Right forelimb (tissue), 1 donor: Measurements from ENCODE around the gene NLK.

Source experiments
- DNase-seq: peaks from one replicate; pipeline ENCODE4 v3.0.0-alpha.2; 2018

NLK gene

GRCh38 chr17:28041068-28041843, 1.2 kb upstream of the NLK start:
- peak; percentile 100 for DNase-seq

GRCh38 chr17:28041844-28042656, 427 bp upstream of the NLK start:
- DNase-seq = no peak

GRCh38 chr17:28042721-28043291, 329 bp downstream of the NLK start:
- DNase-seq = no peak

DNA sequence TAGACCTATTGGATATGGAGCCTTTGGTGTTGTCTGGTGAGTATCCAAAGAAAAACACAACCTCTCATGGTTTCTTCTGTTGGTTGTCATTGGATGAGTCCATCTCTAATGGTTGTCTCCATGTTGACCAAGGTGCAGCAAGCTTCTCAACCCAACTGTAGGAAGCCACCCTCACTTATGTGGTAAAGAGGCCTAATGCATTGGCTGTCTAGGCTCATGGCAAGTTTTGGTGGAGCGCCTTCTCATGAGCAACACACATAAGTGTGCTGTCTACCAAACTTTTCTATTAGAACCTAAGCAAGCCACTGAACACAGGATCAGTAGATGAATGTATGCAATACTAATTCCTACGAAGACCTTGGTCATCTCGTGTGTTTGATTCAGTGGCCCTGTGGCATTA, 819 bp downstream of the NLK start:
- no peak for DNase-seq

DNA sequence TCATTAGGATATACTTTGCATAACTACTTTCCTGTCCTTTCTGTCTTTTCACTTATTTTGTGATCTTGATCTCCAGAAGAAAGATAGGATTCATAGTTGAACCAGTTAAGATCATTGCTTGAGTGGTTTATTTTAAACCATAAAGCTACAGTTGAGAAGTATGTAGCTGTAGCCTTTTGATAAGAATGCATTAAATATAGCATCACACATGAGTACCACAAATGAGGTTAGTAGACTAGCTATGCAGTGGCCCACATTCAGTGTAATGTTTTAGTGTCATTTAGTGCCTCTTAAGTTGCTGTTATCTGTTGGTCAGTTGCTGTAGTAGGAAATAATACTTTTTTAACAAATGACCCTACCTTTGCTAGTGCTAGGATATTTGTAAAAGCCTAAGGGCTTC, 1.3 kb downstream of the NLK start:
- DNase-seq = no peak

DNA sequence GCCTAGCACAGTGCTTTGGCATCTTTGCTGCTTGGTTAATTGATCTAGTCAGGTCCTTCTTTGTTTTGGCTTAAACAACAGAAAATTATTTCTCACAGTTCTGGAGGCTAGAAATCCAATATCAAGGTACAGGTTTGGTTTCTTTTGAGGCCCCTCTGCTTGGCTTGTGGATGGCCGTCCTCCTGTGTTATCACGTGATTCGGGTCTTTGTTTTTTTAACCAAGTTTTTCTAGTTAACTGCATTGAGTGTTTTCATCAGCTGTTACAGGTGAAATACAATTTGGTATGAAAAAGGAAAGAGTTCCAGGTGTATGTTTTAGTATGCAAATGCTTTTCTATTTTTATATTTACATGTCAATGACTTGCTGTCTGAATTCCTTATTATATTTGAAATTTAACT, 2.8 kb downstream of the NLK start:
- DNase-seq = no peak

- no peak for DNase-seq
Measured at GRCh38 chr17:28046034-28046825, 3.8 kb downstream of the NLK start.

DNA sequence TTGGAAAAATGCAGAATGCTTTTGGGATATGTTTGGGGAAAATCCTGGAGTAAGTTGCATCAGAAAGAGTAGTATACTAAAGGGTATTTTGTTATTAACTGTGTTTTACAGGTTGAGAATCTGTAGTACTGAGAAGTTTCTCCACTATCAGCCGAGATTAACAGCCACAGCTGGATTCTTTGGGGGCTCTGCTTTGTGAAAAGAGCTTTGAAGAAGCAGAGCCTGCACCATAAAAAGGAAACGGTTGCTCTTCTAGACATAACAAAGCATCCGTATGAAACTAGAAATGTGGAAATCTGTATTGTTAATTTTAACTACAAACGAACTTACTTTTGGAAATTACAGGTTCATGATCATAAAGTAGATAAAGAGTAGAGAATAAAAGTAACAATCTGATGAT, 5.3 kb downstream of the NLK start:
- DNase-seq = no peak

GRCh38 chr17:28049071-28049470, 6.6 kb downstream of the NLK start:
- DNase-seq = no peak

DNA sequence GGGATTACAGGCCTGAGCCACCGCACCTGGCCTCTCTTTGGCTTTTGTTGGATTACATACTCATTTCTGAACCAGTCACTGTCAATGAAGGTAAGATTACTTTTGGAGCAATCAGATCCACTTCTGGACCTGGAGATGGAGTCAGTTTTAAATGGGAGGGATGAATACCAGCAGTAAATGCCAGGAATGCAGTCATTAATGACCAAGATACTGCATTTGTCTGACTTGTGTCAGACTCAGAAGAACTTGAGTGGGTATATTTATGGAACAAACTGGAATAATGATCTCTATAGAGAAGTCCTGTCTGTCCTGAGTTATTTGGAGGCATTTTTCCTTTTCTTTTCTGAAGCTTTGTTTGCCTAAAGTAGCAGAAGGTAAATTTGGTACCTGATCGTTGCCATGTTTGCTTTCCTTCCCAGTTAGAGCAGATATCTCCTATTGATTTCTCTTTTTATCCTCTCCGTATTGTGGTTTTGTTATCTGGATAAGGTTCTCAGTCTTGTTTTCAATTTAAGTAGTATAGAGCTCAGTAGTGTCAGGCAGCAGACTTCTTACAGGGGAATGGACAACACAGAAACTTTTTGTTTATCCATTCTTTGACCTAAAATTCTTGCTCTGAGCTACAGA, 10.7 kb downstream of the NLK start:
- no peak for DNase-seq

DNA sequence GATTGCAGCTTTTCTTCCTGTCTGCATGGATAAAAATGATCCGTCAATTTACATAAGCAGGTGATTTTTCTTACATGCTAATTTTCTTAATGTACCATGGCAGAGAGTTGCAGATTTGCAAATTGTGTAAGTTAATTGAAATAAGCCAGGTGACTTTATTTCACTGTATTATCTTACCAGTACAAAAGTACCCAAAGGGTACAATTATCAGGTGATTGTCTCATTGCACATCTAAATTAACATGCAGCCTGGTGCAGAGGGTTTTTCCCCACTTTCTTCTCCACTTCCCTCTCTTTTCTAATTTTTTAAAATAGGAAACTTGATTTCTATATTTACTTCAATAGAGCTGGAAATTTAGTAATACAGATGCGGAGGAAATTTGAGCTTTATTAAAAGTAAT, 11.2 kb downstream of the NLK start:
- no peak for DNase-seq

DNA sequence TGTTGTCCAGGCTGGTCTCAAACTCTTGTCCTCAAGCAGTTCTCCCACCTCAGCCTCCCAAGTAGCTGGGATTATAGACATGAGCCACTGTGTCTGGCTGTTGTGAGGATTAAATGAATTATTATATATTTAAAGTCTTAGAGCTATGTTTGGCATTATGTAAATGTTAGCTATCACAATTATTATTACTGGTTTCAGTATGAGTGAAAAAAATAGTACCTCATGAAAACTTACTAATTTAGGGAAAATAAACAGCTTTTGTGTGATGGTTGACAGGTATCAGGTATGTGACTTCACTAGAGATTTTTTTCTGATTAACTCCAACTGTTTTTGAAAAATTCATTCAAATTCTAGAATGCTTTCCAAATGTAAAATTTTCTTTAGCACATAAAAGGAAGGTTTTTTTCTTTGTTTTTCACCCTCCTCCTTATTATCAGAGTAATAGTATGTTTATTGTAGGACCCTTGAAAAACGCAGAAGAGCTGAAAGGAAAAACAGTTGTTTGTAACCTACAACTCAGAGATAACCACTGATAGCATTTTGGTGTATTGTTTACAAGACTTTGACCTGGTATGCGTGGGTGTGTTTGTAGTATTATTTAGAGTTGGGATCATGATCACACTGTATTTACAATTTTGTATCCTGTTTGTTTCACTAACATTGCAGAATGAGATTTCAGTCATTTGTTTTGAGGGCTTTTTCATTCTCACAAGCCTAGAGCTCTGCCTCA, 13.2 kb downstream of the NLK start:
- no peak for DNase-seq

DNA sequence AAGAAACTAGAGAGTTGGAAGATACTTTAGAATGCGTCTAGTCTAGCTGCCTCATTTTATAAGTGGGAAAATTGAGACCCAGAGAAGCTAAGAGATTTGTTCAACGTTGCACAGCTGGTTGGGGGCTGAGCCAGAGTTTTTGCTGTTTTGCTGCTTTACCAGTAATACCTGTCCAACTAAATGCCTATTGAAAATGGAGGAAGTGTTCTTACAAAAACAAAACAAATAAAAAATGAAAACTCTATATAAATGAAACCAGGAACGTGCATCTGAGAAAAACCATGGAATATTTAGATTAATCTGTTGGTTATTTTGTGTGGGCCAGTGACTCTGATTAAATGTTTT, 13.8 kb downstream of the NLK start:
- DNase-seq = no peak

GRCh38 chr17:28057731-28058246, 15.3 kb downstream of the NLK start:
- no peak for DNase-seq

- DNase-seq = no peak
Measured at GRCh38 chr17:28059675-28060074, 17.2 kb downstream of the NLK start.

- no peak for DNase-seq
Measured at GRCh38 chr17:28065706-28066105, 23.2 kb downstream of the NLK start.

- no peak for DNase-seq
Measured at GRCh38 chr17:28069061-28069460, 26.6 kb downstream of the NLK start.

DNA sequence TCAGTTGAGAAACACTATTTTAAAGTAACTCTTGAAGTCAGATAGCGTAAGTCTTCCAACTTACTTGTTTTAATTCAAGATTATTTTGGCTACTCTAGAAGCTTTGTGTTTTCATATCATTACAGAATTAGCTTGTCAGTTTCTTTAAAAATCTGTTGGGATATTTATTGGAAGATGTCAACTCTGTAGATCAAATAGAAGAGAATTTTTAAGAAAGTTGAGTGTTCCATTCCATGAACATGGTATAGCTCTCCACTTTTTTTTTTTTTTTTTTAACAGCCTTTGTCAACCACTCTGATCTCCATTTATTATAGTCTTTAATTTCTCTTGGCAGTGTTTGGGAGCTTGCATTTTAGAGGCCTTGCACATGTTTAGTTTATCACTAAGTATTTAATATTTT, 28.7 kb downstream of the NLK start:
- no peak for DNase-seq

- DNase-seq = no peak
Measured at GRCh38 chr17:28071891-28072606, 29.6 kb downstream of the NLK start.

GRCh38 chr17:28072936-28073533, 30.6 kb downstream of the NLK start:
- DNase-seq = no peak

GRCh38 chr17:28074010-28074409, 31.5 kb downstream of the NLK start:
- DNase-seq = no peak
